Gastroesophageal sphincter (tissue), 4 donors: ENCODE data around the gene ADAMTS1. TPM values are rescaled to one million over a fixed set of nuclear protein-coding genes. Genes with fewer than 3 reads are reported as not detected.

Experiments
- ATAC-seq: fragments of 150-250 bp; one replicate; pipeline ENCODE4 v1.9.1; 2016; ENCODE audit warnings: mild to moderate bottlenecking, moderate library complexity
- H3K27ac ChIP-seq, 4 donors: fragments of 200-600 bp; sonication (generic) in 3 of 4; 1 replicate in 3 of 4; 2 replicates in 1 of 4; pipeline ENCODE4 v1.5.1; 2016 to 2019
- H3K27me3 ChIP-seq: fragments of 200-600 bp; sonication (generic); one replicate; pipeline ENCODE4 v1.5.1; 2019
- H3K36me3 ChIP-seq, 2 donors: fragments of 200-600 bp; sonication (generic); one replicate each; pipeline ENCODE4 v1.5.1; 2019; ENCODE audit warnings: control low read depth in 1 of 2
- H3K4me1 ChIP-seq, 3 donors: fragments of 200-600 bp; sonication (generic); 1 replicate in 2 of 3; 2 replicates in 1 of 3; pipeline ENCODE4 v1.5.1; 2016 to 2019; ENCODE audit warnings: control low read depth in 2 of 3
- H3K4me3 ChIP-seq, 2 donors: fragments of 200-600 bp; sonication (generic); one replicate each; pipeline ENCODE4 v1.5.1; 2019; ENCODE audit warnings: mild to moderate bottlenecking in 1 of 2, moderate library complexity in 1 of 2
- H3K9me3 ChIP-seq, 3 donors: fragments of 200-600 bp; sonication (generic); one replicate each; pipeline ENCODE4 v1.5.1; 2017 to 2019; ENCODE audit warnings: control low read depth in 2 of 3
- EP300 ChIP-seq: sonication (generic); formaldehyde crosslinking; IDR thresholded peaks from one replicate; pipeline ENCODE4 v1.6.1; 2017; ENCODE audit warnings: antibody characterized with exemption, mild to moderate bottlenecking
- POLR2A ChIP-seq, 2 donors: fragments of 450-650 bp; IDR thresholded peaks; one replicate each; pipeline ENCODE4 v1.6.1; 2017; ENCODE audit warnings: antibody characterized with exemption in 2 of 2, mild to moderate bottlenecking in 2 of 2, moderate library complexity in 1 of 2
- POLR2AphosphoS5 ChIP-seq: sonication (generic); formaldehyde crosslinking; IDR thresholded peaks from one replicate; pipeline ENCODE4 v1.6.1; 2017; ENCODE audit warnings: antibody characterized with exemption
- WGBS, 2 donors: methylation state at CpG; one replicate each; pipeline ENCODE4 v1.1.5; 2018; ENCODE audit warnings: low coverage in 1 of 2; 5-methylcytosine and 5-hydroxymethylcytosine counted together
- total RNA-seq, 4 donors: library from RNA; depleted of rRNA; stranded (reverse); fragments of >200 nt; gene quantifications; one replicate each; pipeline ENCODE4 v1.1.0, GENCODE V29; 2016
- TF ChIP-seq, protein P1 (sequence below), 4 experiments: fragments of 200-600 bp in 2 of 4; fragments of 450-650 bp in 2 of 4; sonication (generic) in 1 of 4; IDR thresholded peaks; one replicate each; pipeline ENCODE4 v1.5.1; 2017 to 2019; ENCODE audit warnings: antibody characterized with exemption in 4 of 4, mild to moderate bottlenecking in 2 of 4, moderate library complexity in 2 of 4

Gene ADAMTS1
- total RNA-seq, 4 donors from 2014 or later, result 68.5 to 144 (median 103) TPM

DNA sequence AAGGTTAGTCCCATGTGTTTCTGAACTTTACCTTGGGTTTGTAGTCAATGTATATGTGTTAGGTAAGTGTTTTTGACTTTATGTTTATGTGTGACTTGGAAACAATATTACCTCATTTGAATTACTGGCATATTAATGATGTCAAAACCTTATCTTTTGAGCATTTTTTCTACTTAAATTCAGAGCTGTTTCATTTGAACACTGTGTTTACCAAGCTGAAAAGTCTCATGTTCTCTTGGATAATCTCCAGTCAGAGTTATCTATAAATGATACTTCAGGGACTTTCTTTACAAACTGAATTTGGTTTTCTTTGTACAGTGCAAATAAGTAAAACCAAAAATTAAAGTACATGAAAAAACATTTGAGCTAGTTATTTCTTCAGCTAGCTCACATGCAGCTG, 30.0 kb downstream of the ADAMTS1 start:
- Histone ChIP-seq H3K9me3 (no peaks in the 10 kb centered on the region), H3K27me3 (no peaks in the 10 kb centered on the region), H3K27ac (peak overlapping the region in 1 of 4 donors; percentile 26), H3K36me3 (no peaks in the 10 kb centered on the region), H3K4me1 (peaks cover 0 to 8% (median 0%) of the 10 kb centered on the region in 3 donors), H3K4me3 (no peak overlapping the region)
- TF ChIP-seq, protein P1, sequence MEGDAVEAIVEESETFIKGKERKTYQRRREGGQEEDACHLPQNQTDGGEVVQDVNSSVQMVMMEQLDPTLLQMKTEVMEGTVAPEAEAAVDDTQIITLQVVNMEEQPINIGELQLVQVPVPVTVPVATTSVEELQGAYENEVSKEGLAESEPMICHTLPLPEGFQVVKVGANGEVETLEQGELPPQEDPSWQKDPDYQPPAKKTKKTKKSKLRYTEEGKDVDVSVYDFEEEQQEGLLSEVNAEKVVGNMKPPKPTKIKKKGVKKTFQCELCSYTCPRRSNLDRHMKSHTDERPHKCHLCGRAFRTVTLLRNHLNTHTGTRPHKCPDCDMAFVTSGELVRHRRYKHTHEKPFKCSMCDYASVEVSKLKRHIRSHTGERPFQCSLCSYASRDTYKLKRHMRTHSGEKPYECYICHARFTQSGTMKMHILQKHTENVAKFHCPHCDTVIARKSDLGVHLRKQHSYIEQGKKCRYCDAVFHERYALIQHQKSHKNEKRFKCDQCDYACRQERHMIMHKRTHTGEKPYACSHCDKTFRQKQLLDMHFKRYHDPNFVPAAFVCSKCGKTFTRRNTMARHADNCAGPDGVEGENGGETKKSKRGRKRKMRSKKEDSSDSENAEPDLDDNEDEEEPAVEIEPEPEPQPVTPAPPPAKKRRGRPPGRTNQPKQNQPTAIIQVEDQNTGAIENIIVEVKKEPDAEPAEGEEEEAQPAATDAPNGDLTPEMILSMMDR (IDR thresholded peaks at IDR 0.05), result no peak
- no peak for TF ChIP-seq POLR2AphosphoS5
- TF ChIP-seq POLR2A (IDR thresholded peaks at IDR 0.05), result no peak
- TF ChIP-seq EP300, result no peak
- ATAC-seq, result no peak

DNA sequence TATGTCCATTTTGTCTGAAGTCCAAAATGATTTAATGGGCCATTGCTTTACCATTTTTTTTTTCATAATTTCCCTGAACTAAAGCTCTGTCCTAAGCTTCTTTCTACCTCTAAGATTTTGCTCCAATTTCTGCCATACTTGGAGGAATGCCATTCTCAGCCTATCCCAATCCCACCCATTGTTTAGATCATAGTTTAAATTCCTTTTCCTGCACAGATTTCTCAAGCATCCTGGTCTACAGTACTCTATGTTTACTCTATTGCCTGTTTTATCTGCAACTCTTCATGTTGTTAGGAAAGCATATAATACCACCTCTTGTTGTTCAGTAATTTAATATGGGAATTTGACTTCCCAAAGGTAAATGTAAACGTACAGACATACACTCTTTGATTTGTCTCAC, 30.8 kb downstream of the ADAMTS1 start:
- 56% methylated on average over 1 of the region's 1 CpG; no CpG with 5 or more reads in 1 of the 2 donors for WGBS, 2 donors
- Histone ChIP-seq H3K27ac (no peak overlapping the region), H3K4me1 (peaks cover 0 to 8% (median 0%) of the 10 kb centered on the region in 3 donors), H3K36me3 (no peaks in the 10 kb centered on the region), H3K9me3 (no peaks in the 10 kb centered on the region), H3K4me3 (no peak overlapping the region), H3K27me3 (no peaks in the 10 kb centered on the region)
- no peak for ATAC-seq
- TF ChIP-seq POLR2AphosphoS5, result no peak
- TF ChIP-seq, protein P1 (IDR thresholded peaks at IDR 0.05), result no peak

DNA sequence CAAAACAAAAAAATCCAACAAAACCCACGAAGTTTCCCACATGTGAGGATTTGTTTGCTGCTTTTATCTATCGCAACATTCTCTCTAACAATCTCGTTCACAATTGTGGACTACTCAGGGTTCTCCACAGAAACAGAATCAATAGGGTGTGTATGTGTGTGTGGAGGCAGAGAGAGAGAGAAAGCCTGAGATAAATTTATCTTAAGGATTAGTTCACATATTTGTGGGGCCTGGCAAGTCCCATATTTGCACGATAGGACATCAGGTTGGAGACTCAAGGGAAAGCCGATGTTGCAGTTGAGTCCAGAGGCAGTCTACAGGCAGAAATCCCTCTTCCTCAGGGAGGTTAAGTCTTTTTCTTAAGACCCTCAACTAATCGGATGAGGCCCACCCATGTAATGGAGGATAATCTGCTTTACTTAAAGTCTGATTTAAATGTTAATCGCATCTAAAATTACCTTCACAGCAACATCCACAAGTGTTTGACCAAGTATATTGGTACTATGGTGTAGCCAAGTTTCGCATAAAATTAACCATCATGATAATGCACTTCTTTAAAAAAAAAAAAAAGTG, 31.7 kb downstream of the ADAMTS1 start:
- WGBS, 2 donors, result 64 to 82% methylated on average over 7 to 8 of the region's 8 CpGs
- H3K4me1 ChIP-seq, result peaks cover 0 to 8% (median 0%) of the 10 kb centered on the region in 3 donors

DNA sequence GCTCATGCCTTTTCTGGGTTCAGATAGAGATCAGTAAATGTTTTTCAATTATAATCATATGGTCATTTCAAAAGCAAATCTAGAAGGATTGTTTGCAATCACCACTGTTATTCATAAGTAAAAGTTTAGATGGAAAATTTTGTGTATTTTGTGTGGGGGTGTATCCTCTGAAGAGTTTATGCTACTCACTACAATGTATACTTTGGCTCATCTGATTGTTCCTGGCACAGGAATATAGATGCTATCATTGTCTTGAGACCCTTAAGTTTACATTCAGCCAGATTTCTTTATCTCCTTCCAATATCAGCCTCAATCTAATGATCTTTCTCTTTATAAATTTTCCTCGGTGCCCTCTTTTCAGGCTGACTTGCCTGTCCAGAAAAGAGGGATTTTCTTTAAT, 33.0 kb downstream of the ADAMTS1 start:
- Histone ChIP-seq H3K4me3 (no peak overlapping the region), H3K4me1 (peaks cover 0 to 8% (median 0%) of the 10 kb centered on the region in 3 donors), H3K27me3 (no peaks in the 10 kb centered on the region), H3K27ac (no peak overlapping the region), H3K9me3 (no peaks in the 10 kb centered on the region), H3K36me3 (no peaks in the 10 kb centered on the region)
- no peak for ATAC-seq
- 94% methylated on average over 1 of the region's 1 CpG; no CpG with 5 or more reads in 1 of the 2 donors for WGBS, 2 donors
- TF ChIP-seq EP300 (no peak), POLR2AphosphoS5 (no peak), POLR2A (IDR thresholded peaks at IDR 0.05) (no peak)
- TF ChIP-seq, protein P1 (IDR thresholded peaks at IDR 0.05), result no peak

More for the DNA sequence above, 31.7 kb downstream of the ADAMTS1 start:
- no peak for TF ChIP-seq POLR2AphosphoS5
- TF ChIP-seq, protein P1 (IDR thresholded peaks at IDR 0.05), result no peak
- no peak for TF ChIP-seq EP300
- TF ChIP-seq POLR2A (IDR thresholded peaks at IDR 0.05), result no peak
- H3K4me3 ChIP-seq, result no peak overlapping the region
- no peaks in the 10 kb centered on the region for H3K36me3 ChIP-seq
- H3K9me3 ChIP-seq, result no peaks in the 10 kb centered on the region
- H3K27me3 ChIP-seq, result no peaks in the 10 kb centered on the region
- no peak for ATAC-seq
- H3K27ac ChIP-seq, result no peak overlapping the region

DNA sequence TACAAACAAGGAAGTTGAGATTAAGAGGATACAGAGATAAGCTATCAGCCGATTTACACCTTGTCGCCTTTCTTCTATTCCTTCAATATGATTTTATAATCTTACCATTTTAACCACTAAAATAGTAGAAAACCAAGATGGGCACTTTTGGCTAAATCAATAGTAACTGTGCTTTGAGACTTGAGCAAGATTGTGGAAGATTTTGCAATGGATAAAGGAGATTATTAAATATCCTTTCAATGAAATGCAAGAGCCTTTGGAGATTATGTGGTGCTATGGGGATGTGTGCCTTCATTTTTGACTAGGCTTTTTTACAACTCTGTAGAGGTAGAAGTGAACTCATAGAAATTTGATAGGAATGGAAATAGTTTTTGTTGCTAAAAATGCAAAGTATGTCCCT, 33.7 kb downstream of the ADAMTS1 start:
- 89 to 98% methylated on average over 2 of the region's 2 CpGs for WGBS, 2 donors
- Histone ChIP-seq H3K36me3 (no peaks in the 10 kb centered on the region), H3K27me3 (no peaks in the 10 kb centered on the region), H3K4me3 (no peak overlapping the region), H3K27ac (no peak overlapping the region), H3K4me1 (peaks cover 0 to 8% (median 0%) of the 10 kb centered on the region in 3 donors), H3K9me3 (no peaks in the 10 kb centered on the region)
- no peak for TF ChIP-seq EP300
- TF ChIP-seq POLR2AphosphoS5, result no peak
- TF ChIP-seq, protein P1 (IDR thresholded peaks at IDR 0.05), result no peak
- TF ChIP-seq POLR2A (IDR thresholded peaks at IDR 0.05), result no peak
- ATAC-seq, result no peak
